Activated naive CD8-positive, alpha-beta T cell treated with anti-CD3 and anti-CD28 coated beads, Interleukin-2, amount 10 ng/mL, durations not matched to agents 7 days and 5 days (primary cell): ENCODE results near the gene PSMD8. TPM values are rescaled to one million over a fixed set of nuclear protein-coding genes. Genes with fewer than 3 reads are reported as not detected.
"Not testable (repeated sequence)": the region's sequence is repeated elsewhere in the genome, so short reads cannot be mapped to it uniquely, and the experiment has no call there.

Experiments used
- ATAC-seq: fragments of 150-1000 bp; cut with Tn5 transposase; one replicate; pipeline ENCODE4 v1.10.0; 2021; ENCODE audit warnings: low read depth, moderate library complexity
- POLR2A ChIA-PET: fragments of 350-600 bp; sonication (Branson Sonifier 250); formaldehyde crosslinking; loops from one replicate; lab custom pipeline; 2021; ENCODE audit warnings: antibody characterized with exemption; lab: Charles Lee
- DNase-seq: peaks from one replicate; pipeline ENCODE4 v3.0.0; 2021
- H3K27ac Mint-ChIP-seq: one replicate; pipeline ENCODE4 v1.8.0; 2022; ENCODE audit warnings: mild to moderate bottlenecking, mixed read lengths
- H3K27me3 Mint-ChIP-seq: one replicate; pipeline ENCODE4 v1.8.0; 2022; ENCODE audit warnings: mild to moderate bottlenecking, moderate library complexity, mixed read lengths
- H3K36me3 Mint-ChIP-seq: one replicate; pipeline ENCODE4 v1.8.0; 2021; ENCODE audit warnings: mild to moderate bottlenecking, mixed read lengths
- H3K4me1 Mint-ChIP-seq: one replicate; pipeline ENCODE4 v1.8.0; 2021; ENCODE audit warnings: mixed read lengths
- H3K4me3 Mint-ChIP-seq: one replicate; pipeline ENCODE4 v1.8.0; 2022; ENCODE audit warnings: mild to moderate bottlenecking, moderate library complexity, mixed read lengths
- H3K9me3 Mint-ChIP-seq: one replicate; pipeline ENCODE4 v1.8.0; 2021; ENCODE audit warnings: mixed read lengths
- total RNA-seq, 2 experiments: library from RNA; stranded (reverse); gene quantifications; one replicate each; pipeline ENCODE4 v1.2.3, GENCODE V29; 2021

PSMD8 gene
- total RNA-seq = 100 to 1,000 TPM; 127 to 131 TPM

- Mint-ChIP-seq H3K9me3 (no peaks in the 10 kb centered on the region), H3K4me1 (peaks cover 23% of the 10 kb centered on the region), H3K27ac (peak within 1 kb of the TSS; percentile 98), H3K4me3 (peak within 1 kb of the TSS; percentile 99), H3K36me3 (peaks cover 18% of the 10 kb centered on the region), H3K27me3 (peaks cover 2% of the 10 kb centered on the region)
- peak; percentile 97 for ATAC-seq
- peak; percentile 98 for DNase-seq
- POLR2A ChIA-PET = interaction anchor here (0.6 to 2.1 kb wide), 29 partner anchors 10 to 556 kb away, joined by 3 to 26 read pairs (median 4); partner anchors contain the start of genes CATSPERG, EIF3K, FAM98C and GGN
Measured at GRCh38 chr19:38374332-38375097, at the start of gene PSMD8. Gene PSMD8, plus strand, starts transcription at chr19:38374571. Its CDS starts 31 bp downstream, at chr19:38374602.

- Mint-ChIP-seq H3K4me1 (peaks cover 10% of the 10 kb centered on the region), H3K27ac (no peak overlapping the region), H3K4me3 (no peak overlapping the region), H3K36me3 (peaks cover 26% of the 10 kb centered on the region), H3K9me3 (no peaks in the 10 kb centered on the region), H3K27me3 (no peaks in the 10 kb centered on the region)
- DNase-seq (no peak), ATAC-seq (no peak)
- POLR2A ChIA-PET = no interaction called here
Measured at GRCh38 chr19:38326591-38326990, 47.8 kb upstream of the PSMD8 start.

- Mint-ChIP-seq H3K4me3 (no peak overlapping the region), H3K4me1 (peaks cover 2% of the 10 kb centered on the region), H3K27me3 (no peaks in the 10 kb centered on the region), H3K36me3 (peaks cover 20% of the 10 kb centered on the region), H3K27ac (no peak overlapping the region), H3K9me3 (no peaks in the 10 kb centered on the region)
- DNase-seq (no peak), ATAC-seq (no peak)
- POLR2A ChIA-PET = interaction anchor here (0.7 to 1.7 kb wide), 2 partner anchors 74 to 83 kb away, joined by 3 to 9 read pairs; no protein-coding TSS in a partner anchor
Measured at GRCh38 chr19:38329651-38330050, 44.7 kb upstream of the PSMD8 start.

GRCh38 chr19:38331728-38332127 lies 42.6 kb upstream of the PSMD8 start:
- H3K9me3 Mint-ChIP-seq = no peaks in the 10 kb centered on the region
- POLR2A ChIA-PET = no interaction called here
- H3K27me3 Mint-ChIP-seq = no peaks in the 10 kb centered on the region
- H3K27ac Mint-ChIP-seq = no peak overlapping the region
- no peak overlapping the region for H3K4me3 Mint-ChIP-seq
- DNase-seq (no peak), ATAC-seq (no peak)
- H3K36me3 Mint-ChIP-seq = peaks cover 16% of the 10 kb centered on the region
- H3K4me1 Mint-ChIP-seq = peaks cover 2% of the 10 kb centered on the region

- Mint-ChIP-seq H3K36me3 (peaks cover 9% of the 10 kb centered on the region), H3K4me1 (peaks cover 8% of the 10 kb centered on the region), H3K4me3 (no peak overlapping the region), H3K27me3 (no peaks in the 10 kb centered on the region), H3K27ac (no peak overlapping the region), H3K9me3 (no peaks in the 10 kb centered on the region)
- ATAC-seq = no peak
- no peak for DNase-seq
- POLR2A ChIA-PET = no interaction called here
Measured at GRCh38 chr19:38333245-38333644, 41.1 kb upstream of the PSMD8 start.

- DNase-seq (peak; percentile 92), ATAC-seq (peak; percentile 78)
- peak overlapping the region; percentile 93 for H3K4me3 Mint-ChIP-seq
- H3K27ac Mint-ChIP-seq = peak overlapping the region; percentile 96
- no peaks in the 10 kb centered on the region for H3K9me3 Mint-ChIP-seq
- H3K27me3 Mint-ChIP-seq = no peaks in the 10 kb centered on the region
- H3K36me3 Mint-ChIP-seq = peaks cover 2% of the 10 kb centered on the region
- POLR2A ChIA-PET = interaction anchor here (0.6 to 1.9 kb wide), 7 partner anchors 38 to 429 kb away, joined by 3 to 26 read pairs (median 3); partner anchors contain the start of genes PSMD8, SIPA1L3 and WDR87
- H3K4me1 Mint-ChIP-seq = peaks cover 11% of the 10 kb centered on the region
Measured at GRCh38 chr19:38335949-38336637, 38.3 kb upstream of the PSMD8 start.

- H3K4me1 Mint-ChIP-seq = peaks cover 11% of the 10 kb centered on the region
- H3K36me3 Mint-ChIP-seq = peaks cover 3% of the 10 kb centered on the region
- peak overlapping the region; percentile 93 for H3K4me3 Mint-ChIP-seq
- peak; percentile 61 for ATAC-seq
- peak overlapping the region; percentile 96 for H3K27ac Mint-ChIP-seq
- peak; percentile 95 for DNase-seq
- no peaks in the 10 kb centered on the region for H3K27me3 Mint-ChIP-seq
- POLR2A ChIA-PET = interaction anchor here (0.8 to 1.9 kb wide), 4 partner anchors 26 to 102 kb away, joined by 3 to 26 read pairs (median 6); partner anchors contain the start of gene PSMD8
- no peaks in the 10 kb centered on the region for H3K9me3 Mint-ChIP-seq
Measured at GRCh38 chr19:38336638-38337359, 37.6 kb upstream of the PSMD8 start.

GRCh38 chr19:38337360-38337653 lies 37.1 kb upstream of the PSMD8 start:
- no peak for DNase-seq
- POLR2A ChIA-PET = interaction anchor here (0.8 to 0.9 kb wide), 2 partner anchors 25 to 37 kb away, joined by 5 to 6 read pairs; partner anchors contain the start of gene PSMD8
- Mint-ChIP-seq H3K9me3 (no peaks in the 10 kb centered on the region), H3K4me1 (peaks cover 11% of the 10 kb centered on the region), H3K27ac (peak overlapping the region; percentile 96), H3K36me3 (peaks cover 3% of the 10 kb centered on the region), H3K4me3 (peak overlapping the region; percentile 93), H3K27me3 (no peaks in the 10 kb centered on the region)
- ATAC-seq = no peak

GRCh38 chr19:38339011-38339410 lies 35.4 kb upstream of the PSMD8 start:
- H3K9me3 Mint-ChIP-seq, H3K4me3 Mint-ChIP-seq, POLR2A ChIA-PET, H3K36me3 Mint-ChIP-seq, DNase-seq, ATAC-seq, H3K27me3 Mint-ChIP-seq: not testable (repeated sequence)
- H3K4me1 Mint-ChIP-seq = peaks cover 11% of the 10 kb centered on the region
- peak overlapping the region; percentile 19 for H3K27ac Mint-ChIP-seq

GRCh38 chr19:38340927-38341326 lies 33.4 kb upstream of the PSMD8 start:
- Mint-ChIP-seq H3K27ac (no peak overlapping the region), H3K27me3 (no peaks in the 10 kb centered on the region), H3K9me3 (no peaks in the 10 kb centered on the region), H3K4me3 (no peak overlapping the region), H3K4me1 (peaks cover 11% of the 10 kb centered on the region), H3K36me3 (peaks cover 3% of the 10 kb centered on the region)
- no peak for ATAC-seq
- DNase-seq = no peak
- POLR2A ChIA-PET = no interaction called here

GRCh38 chr19:38346837-38347236 lies 27.5 kb upstream of the PSMD8 start:
- no peak for ATAC-seq
- no peak overlapping the region for H3K27ac Mint-ChIP-seq
- POLR2A ChIA-PET = no interaction called here
- H3K4me1 Mint-ChIP-seq = no peaks in the 10 kb centered on the region
- no peaks in the 10 kb centered on the region for H3K9me3 Mint-ChIP-seq
- no peaks in the 10 kb centered on the region for H3K36me3 Mint-ChIP-seq
- no peak for DNase-seq
- H3K27me3 Mint-ChIP-seq = no peaks in the 10 kb centered on the region
- no peak overlapping the region for H3K4me3 Mint-ChIP-seq

GRCh38 chr19:38350883-38351282 lies 23.5 kb upstream of the PSMD8 start:
- no peak overlapping the region for H3K27ac Mint-ChIP-seq
- POLR2A ChIA-PET = no interaction called here
- ATAC-seq (no peak), DNase-seq (no peak)
- no peaks in the 10 kb centered on the region for H3K9me3 Mint-ChIP-seq
- H3K4me1 Mint-ChIP-seq = no peaks in the 10 kb centered on the region
- no peaks in the 10 kb centered on the region for H3K36me3 Mint-ChIP-seq
- H3K27me3 Mint-ChIP-seq = no peaks in the 10 kb centered on the region
- no peak overlapping the region for H3K4me3 Mint-ChIP-seq

- H3K4me3 Mint-ChIP-seq = no peak overlapping the region
- POLR2A ChIA-PET = interaction anchor here (0.5 kb wide), 1 partner anchor 554 kb away, joined by 4 read pairs; no protein-coding TSS in a partner anchor
- H3K9me3 Mint-ChIP-seq = no peaks in the 10 kb centered on the region
- no peak overlapping the region for H3K27ac Mint-ChIP-seq
- no peaks in the 10 kb centered on the region for H3K4me1 Mint-ChIP-seq
- peaks cover 6% of the 10 kb centered on the region for H3K27me3 Mint-ChIP-seq
- ATAC-seq = no peak
- H3K36me3 Mint-ChIP-seq = no peaks in the 10 kb centered on the region
- DNase-seq = no peak
Measured at GRCh38 chr19:38351865-38352395, 22.4 kb upstream of the PSMD8 start.
